Body of pancreas (tissue), 4 donors: ENCODE data around the gene NAT14. TPM values are rescaled to one million over a fixed set of nuclear protein-coding genes. Genes with fewer than 3 reads are reported as not detected.

Experiments used
- ATAC-seq: fragments of 150-250 bp; one replicate; pipeline ENCODE4 v1.9.1; 2016
- DNase-seq, 4 donors: peaks; one replicate each; pipeline ENCODE4 v3.0.0-alpha.2; 2019
- H3K27ac ChIP-seq, 4 donors: fragments of 200-600 bp; sonication (generic); 1 replicate in 3 of 4; 2 replicates in 1 of 4; pipeline versions ENCODE4 v1.5.1 to v1.6.1; 2016 to 2019; ENCODE audit warnings: mild to moderate bottlenecking in 1 of 4, mixed read lengths in 1 of 4, moderate library complexity in 1 of 4
- H3K27me3 ChIP-seq, 2 donors: fragments of 200-600 bp; sonication (generic); one replicate each; pipeline ENCODE4 v1.6.0; 2016; ENCODE audit warnings: mild to moderate bottlenecking in 1 of 2
- H3K36me3 ChIP-seq, 2 donors: fragments of 200-600 bp; sonication (generic); replicated peaks in 1 of 2; 2 replicates each; pipeline ENCODE4 v1.5.1; 2016; ENCODE audit warnings: low read depth in 2 of 2; ENCODE audit not compliant: insufficient read depth in 1 of 2
- H3K4me1 ChIP-seq: fragments of 200-600 bp; sonication (generic); one replicate; pipeline ENCODE4 v1.6.0; 2016
- H3K4me3 ChIP-seq, 2 donors: fragments of 200-600 bp; sonication (generic); 1 replicate in 1 of 2; 2 replicates in 1 of 2; pipeline ENCODE4 v1.5.1; 2016 to 2019
- H3K9me3 ChIP-seq, 3 donors: fragments of 200-600 bp; sonication (generic); 1 replicate in 2 of 3; 2 replicates in 1 of 3; pipeline ENCODE4 v1.5.1; 2016
- POLR2A ChIP-seq, 3 donors: fragments of 450-650 bp; IDR thresholded peaks; one replicate each; pipeline ENCODE4 v1.6.1; 2016; ENCODE audit warnings: antibody characterized with exemption in 3 of 3, mild to moderate bottlenecking in 2 of 3
- WGBS, 2 donors: methylation state at CpG; one replicate each; pipeline ENCODE4 v1.1.5; 2017; 5-methylcytosine and 5-hydroxymethylcytosine counted together
- intact Hi-C: fragments of 100-400 bp; cut with DNase I; formaldehyde crosslinking; loops from one replicate; pipeline ENCODE4 v1.15.1; 2023
- total RNA-seq, 2 donors: library from RNA; depleted of rRNA; stranded (reverse); fragments of >200 nt; gene quantifications; one replicate each; pipeline ENCODE4 v1.1.0, GENCODE V29; 2016
- TF ChIP-seq, protein P1 (sequence below), 7 experiments: fragments of 450-650 bp in 4 of 7; fragments of 200-600 bp in 3 of 7; sonication (generic) in 3 of 7; IDR thresholded peaks; one replicate each; pipeline ENCODE4 v1.5.1; 2016 to 2019; ENCODE audit warnings: antibody characterized with exemption in 7 of 7

NAT14 gene
- total RNA-seq, 2 donors from 2014 or later: 4.2 to 8.2 TPM

DNA sequence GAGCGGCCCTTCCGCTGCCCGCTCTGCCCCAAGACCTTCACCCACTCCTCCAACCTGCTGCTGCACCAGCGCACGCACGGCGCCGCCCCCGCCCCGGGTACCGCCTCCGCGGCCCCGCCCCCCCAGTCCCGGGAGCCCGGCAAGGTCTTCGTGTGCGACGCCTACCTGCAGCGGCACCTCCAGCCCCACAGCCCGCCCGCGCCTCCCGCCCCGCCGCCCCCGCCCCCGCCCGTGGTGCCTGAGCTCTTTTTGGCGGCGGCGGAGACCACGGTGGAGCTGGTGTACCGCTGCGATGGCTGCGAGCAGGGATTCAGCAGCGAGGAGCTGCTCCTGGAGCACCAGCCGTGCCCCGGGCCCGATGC is 3.2 kb upstream of the NAT14 start:
- 79 to 80% methylated on average over 1 to 25 of the region's 40 CpGs for WGBS, 2 donors
- Histone ChIP-seq H3K27me3 (no peaks in the 10 kb centered on the region), H3K4me3 (no peak overlapping the region), H3K36me3 (no peaks in the 10 kb centered on the region), H3K27ac (no peak overlapping the region), H3K9me3 (no peaks in the 10 kb centered on the region), H3K4me1 (peaks cover 69% of the 10 kb centered on the region)
- ATAC-seq: no peak
- intact Hi-C loops: no loop called here
- TF ChIP-seq POLR2A (IDR thresholded peaks at IDR 0.05): no peak
- TF ChIP-seq, protein P1, sequence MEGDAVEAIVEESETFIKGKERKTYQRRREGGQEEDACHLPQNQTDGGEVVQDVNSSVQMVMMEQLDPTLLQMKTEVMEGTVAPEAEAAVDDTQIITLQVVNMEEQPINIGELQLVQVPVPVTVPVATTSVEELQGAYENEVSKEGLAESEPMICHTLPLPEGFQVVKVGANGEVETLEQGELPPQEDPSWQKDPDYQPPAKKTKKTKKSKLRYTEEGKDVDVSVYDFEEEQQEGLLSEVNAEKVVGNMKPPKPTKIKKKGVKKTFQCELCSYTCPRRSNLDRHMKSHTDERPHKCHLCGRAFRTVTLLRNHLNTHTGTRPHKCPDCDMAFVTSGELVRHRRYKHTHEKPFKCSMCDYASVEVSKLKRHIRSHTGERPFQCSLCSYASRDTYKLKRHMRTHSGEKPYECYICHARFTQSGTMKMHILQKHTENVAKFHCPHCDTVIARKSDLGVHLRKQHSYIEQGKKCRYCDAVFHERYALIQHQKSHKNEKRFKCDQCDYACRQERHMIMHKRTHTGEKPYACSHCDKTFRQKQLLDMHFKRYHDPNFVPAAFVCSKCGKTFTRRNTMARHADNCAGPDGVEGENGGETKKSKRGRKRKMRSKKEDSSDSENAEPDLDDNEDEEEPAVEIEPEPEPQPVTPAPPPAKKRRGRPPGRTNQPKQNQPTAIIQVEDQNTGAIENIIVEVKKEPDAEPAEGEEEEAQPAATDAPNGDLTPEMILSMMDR (IDR thresholded peaks at IDR 0.05): no peak
- DNase-seq: no peak

DNA sequence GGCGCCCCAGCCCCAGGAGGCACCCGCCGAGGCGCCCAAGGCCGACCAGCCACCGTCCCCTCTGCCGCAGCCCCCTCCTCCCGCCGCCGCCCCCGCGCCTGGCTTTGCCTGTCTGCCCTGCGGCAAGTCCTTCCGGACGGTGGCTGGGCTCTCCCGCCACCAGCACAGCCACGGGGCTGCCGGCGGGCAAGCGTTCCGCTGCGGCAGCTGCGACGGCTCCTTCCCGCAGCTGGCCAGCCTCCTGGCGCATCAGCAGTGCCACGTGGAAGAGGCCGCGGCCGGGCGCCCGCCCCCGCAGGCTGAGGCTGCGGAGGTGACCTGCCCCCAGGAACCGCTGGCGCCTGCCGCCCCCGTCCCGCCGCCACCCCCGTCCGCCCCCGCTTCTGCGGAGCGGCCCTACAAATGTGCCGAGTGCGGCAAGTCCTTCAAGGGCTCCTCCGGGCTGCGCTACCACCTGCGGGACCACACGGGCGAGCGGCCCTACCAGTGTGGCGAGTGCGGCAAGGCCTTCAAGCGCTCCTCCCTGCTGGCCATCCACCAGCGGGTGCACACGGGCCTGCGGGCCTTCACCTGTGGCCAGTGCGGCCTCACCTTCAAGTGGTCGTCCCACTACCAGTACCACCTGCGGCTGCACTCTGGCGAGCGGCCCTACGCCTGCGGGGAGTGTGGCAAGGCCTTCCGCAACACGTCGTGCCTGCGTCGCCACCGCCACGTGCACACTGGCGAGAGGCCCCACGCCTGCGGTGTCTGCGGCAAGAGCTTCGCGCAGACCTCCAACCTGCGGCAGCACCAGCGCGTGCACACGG is 2.6 kb upstream of the NAT14 start:
- Histone ChIP-seq H3K4me3 (no peak overlapping the region), H3K36me3 (no peaks in the 10 kb centered on the region), H3K27ac (no peak overlapping the region), H3K9me3 (no peaks in the 10 kb centered on the region), H3K27me3 (no peaks in the 10 kb centered on the region), H3K4me1 (peaks cover 70% of the 10 kb centered on the region)
- no peak for TF ChIP-seq POLR2A (IDR thresholded peaks at IDR 0.05)
- TF ChIP-seq, protein P1 (IDR thresholded peaks at IDR 0.05): no peak
- 89 to 100% methylated on average over 6 to 48 of the region's 83 CpGs for WGBS, 2 donors
- intact Hi-C loops: no loop called here
- no peak for DNase-seq
- ATAC-seq: no peak

DNA sequence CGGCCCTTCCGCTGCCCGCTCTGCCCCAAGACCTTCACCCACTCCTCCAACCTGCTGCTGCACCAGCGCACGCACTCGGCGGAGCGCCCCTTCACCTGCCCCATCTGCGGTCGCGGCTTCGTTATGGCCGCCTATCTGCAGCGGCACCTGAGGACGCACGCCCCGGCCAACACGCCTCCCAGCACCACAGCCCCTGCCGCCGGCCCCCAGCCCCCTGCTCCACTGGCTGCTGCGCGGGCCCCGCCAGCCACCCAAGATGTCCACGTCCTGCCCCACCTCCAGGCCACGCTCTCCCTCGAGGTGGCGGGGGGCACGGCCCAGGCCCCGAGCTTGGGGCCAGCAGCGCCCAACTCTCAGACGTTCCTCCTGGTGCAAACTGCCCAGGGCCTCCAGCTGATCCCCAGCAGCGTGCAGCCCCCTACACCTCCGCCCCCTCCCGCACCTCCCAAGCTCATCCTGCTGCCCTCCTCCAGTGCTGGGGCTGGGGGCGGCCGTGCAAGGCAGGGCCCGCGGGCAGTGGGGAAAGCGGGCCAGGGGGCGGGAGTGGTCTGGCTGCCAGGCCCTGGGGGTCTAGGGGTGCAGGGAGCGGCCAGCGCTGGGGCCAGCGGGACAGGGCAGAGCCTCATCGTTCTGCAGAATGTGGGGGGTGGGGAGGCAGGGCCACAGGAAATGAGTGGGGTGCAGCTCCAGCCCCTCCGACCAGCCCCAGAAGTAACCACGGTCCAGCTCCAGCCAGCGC is 1.9 kb upstream of the NAT14 start:
- no peaks in the 10 kb centered on the region for H3K27me3 ChIP-seq

GRCh38 chr19:55483706-55484592 is 1.0 kb upstream of the NAT14 start:
- no peak for TF ChIP-seq POLR2A (IDR thresholded peaks at IDR 0.05)
- TF ChIP-seq, protein P1 (IDR thresholded peaks at IDR 0.05): no peak
- no peak overlapping the region for H3K27ac ChIP-seq

More for the DNA sequence above, 1.9 kb upstream of the NAT14 start:
- Histone ChIP-seq H3K9me3 (no peaks in the 10 kb centered on the region), H3K4me1 (peaks cover 69% of the 10 kb centered on the region), H3K36me3 (no peaks in the 10 kb centered on the region), H3K27ac (no peak overlapping the region), H3K4me3 (no peak overlapping the region)
- ATAC-seq (no peak), DNase-seq (no peak)
- WGBS, 2 donors: 90 to 93% methylated on average over 34 to 45 of the region's 47 CpGs
- intact Hi-C loops: no loop called here
- TF ChIP-seq, protein P1 (IDR thresholded peaks at IDR 0.05): no peak
- TF ChIP-seq POLR2A (IDR thresholded peaks at IDR 0.05): no peak

More at GRCh38 chr19:55483706-55484592, 1.0 kb upstream of the NAT14 start:
- intact Hi-C loops: no loop called here
- Histone ChIP-seq H3K9me3 (no peaks in the 10 kb centered on the region), H3K4me3 (no peak overlapping the region), H3K36me3 (no peaks in the 10 kb centered on the region), H3K4me1 (peaks cover 61% of the 10 kb centered on the region), H3K27me3 (no peaks in the 10 kb centered on the region)
- no peak for ATAC-seq
- DNase-seq: no peak
- WGBS, 2 donors: 73 to 80% methylated on average over 19 to 43 of the region's 46 CpGs
